OCI-LY1 (cell line): Measurements from ENCODE around the gene LRP6.

Experiments
- EZH2 ChIP-seq: fragments of 200-600 bp; sonication (generic), shearing (Covaris generic); IDR thresholded peaks from 2 replicates; pipeline ENCODE4 v1.8.0; 2017; ENCODE audit warnings: borderline replicate concordance, mixed run types, mild to moderate bottlenecking, antibody characterized with exemption, low read length, moderate library complexity, mixed read lengths
- TF ChIP-seq, protein P1 (sequence below): fragments of 200-600 bp; sonication (generic), shearing (Covaris generic); IDR thresholded peaks from 2 replicates; pipeline ENCODE4 v1.5.1; 2017; ENCODE audit warnings: mild to moderate bottlenecking, antibody characterized with exemption, low read length, moderate library complexity, mixed read lengths

GRCh38 chr12:12302976-12303375, 36.1 kb upstream of the LRP6 start:
- TF ChIP-seq, protein P1, sequence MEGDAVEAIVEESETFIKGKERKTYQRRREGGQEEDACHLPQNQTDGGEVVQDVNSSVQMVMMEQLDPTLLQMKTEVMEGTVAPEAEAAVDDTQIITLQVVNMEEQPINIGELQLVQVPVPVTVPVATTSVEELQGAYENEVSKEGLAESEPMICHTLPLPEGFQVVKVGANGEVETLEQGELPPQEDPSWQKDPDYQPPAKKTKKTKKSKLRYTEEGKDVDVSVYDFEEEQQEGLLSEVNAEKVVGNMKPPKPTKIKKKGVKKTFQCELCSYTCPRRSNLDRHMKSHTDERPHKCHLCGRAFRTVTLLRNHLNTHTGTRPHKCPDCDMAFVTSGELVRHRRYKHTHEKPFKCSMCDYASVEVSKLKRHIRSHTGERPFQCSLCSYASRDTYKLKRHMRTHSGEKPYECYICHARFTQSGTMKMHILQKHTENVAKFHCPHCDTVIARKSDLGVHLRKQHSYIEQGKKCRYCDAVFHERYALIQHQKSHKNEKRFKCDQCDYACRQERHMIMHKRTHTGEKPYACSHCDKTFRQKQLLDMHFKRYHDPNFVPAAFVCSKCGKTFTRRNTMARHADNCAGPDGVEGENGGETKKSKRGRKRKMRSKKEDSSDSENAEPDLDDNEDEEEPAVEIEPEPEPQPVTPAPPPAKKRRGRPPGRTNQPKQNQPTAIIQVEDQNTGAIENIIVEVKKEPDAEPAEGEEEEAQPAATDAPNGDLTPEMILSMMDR, result no peak
- TF ChIP-seq EZH2, result no peak
